AG10803 (cell line): Measurements from ENCODE around the gene GEMIN7.
"Not testable (repeated sequence)": the region's sequence is repeated elsewhere in the genome, so short reads cannot be mapped to it uniquely, and the experiment has no call there.

Experiments used
- DNase-seq: peaks from one replicate; pipeline ENCODE4 v3.0.0; 2010; ENCODE audit warnings: low read depth
- H3K4me3 ChIP-seq: 2 replicates; pipeline ENCODE4 v1.5.1; 2011; ENCODE audit warnings: mild to moderate bottlenecking, low read length, control low read depth
- CTCF ChIP-seq: conservative IDR thresholded peaks from 2 replicates; pipeline ENCODE4 v1.5.1; 2011; ENCODE audit warnings: mild to moderate bottlenecking, low read length, control low read depth, inconsistent platforms

Gene GEMIN7

GRCh38 chr19:45118106-45118505 lies 39.0 kb downstream of the GEMIN7 start:
- H3K4me3 ChIP-seq = no peak overlapping the region
- no peak for DNase-seq
- no peak for TF ChIP-seq CTCF

GRCh38 chr19:45118591-45119355 lies 39.7 kb downstream of the GEMIN7 start:
- not testable (repeated sequence) for DNase-seq, H3K4me3 ChIP-seq

GRCh38 chr19:45119582-45119981 lies 40.5 kb downstream of the GEMIN7 start:
- no peak overlapping the region for H3K4me3 ChIP-seq
- no peak for DNase-seq
- TF ChIP-seq CTCF = no peak

GRCh38 chr19:45121827-45122345 lies 42.8 kb downstream of the GEMIN7 start:
- no peak overlapping the region for H3K4me3 ChIP-seq
- DNase-seq = no peak
- no peak for TF ChIP-seq CTCF

GRCh38 chr19:45122832-45123231 lies 43.8 kb downstream of the GEMIN7 start:
- no peak for TF ChIP-seq CTCF
- no peak overlapping the region for H3K4me3 ChIP-seq
- DNase-seq = no peak

- no peak for DNase-seq
- TF ChIP-seq CTCF = no peak
Measured at GRCh38 chr19:45123440-45123850, 44.4 kb downstream of the GEMIN7 start.

GRCh38 chr19:45124021-45124420 lies 45.0 kb downstream of the GEMIN7 start:
- H3K4me3 ChIP-seq = no peak overlapping the region
- no peak for TF ChIP-seq CTCF
- DNase-seq = no peak

More at GRCh38 chr19:45123440-45123850, 44.4 kb downstream of the GEMIN7 start:
- H3K4me3 ChIP-seq = no peak overlapping the region

- DNase-seq = no peak
- TF ChIP-seq CTCF = no peak
- H3K4me3 ChIP-seq = no peak overlapping the region
Measured at GRCh38 chr19:45125360-45125759, 46.3 kb downstream of the GEMIN7 start.
